T-helper 1 cell (primary cell): ENCODE results near the gene ASXL2.
"Not testable (repeated sequence)": the region's sequence is repeated elsewhere in the genome, so short reads cannot be mapped to it uniquely, and the experiment has no call there.

Source experiments
- DNase-seq, 5 donors: peaks; one replicate each; pipeline ENCODE4 v3.0.0-alpha.2; 2012 to 2020
- total RNA-seq, 4 donors: gene quantifications; one replicate each; lab custom pipeline; 2026; lab: John Stamatoyannopoulos, UW

ASXL2 gene
- total RNA-seq, result 52.3 to 95.4 (median 90.4) reads per million in 4 donors

DNA sequence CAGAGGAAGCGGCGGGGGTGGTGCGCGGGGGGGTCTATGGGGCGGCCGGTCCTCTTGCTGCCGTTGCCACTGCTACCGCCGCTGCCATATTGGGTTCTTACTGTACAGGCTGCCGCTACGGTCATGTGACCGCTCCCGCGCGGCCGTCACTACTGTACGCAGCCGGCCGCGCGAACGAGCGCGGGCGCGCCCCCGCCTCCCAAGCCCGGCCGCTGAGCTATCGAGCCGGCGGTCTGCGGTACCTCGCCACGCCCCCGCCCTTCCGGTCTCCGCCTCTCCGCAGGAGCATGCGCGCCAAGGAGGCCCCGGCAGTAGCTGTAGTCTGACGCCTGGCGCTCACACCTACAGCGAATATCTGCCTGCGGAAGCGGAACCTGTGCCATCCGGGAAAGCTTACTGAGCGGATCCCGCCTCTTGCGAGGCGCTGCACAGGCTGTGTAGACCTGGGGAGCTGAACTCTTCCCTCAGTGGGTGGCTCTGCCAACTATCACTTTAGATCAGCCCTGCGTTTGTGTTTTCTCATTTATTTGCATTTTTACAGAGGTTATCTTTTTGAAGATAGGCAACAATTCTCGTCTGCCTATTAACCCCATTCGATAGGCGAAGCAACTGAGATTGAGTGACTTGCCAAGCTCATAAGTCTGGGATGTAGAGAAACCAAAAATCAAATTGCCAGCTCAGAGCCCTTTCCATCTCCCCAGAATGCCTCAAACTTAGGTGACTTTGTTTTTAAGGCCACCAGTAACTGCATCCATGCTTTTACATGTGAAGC, at the start of gene ASXL2:
TSS of gene ASXL2 (minus strand) at position 127 of the 772 bp plus-strand sequence. CDS start 265 bp downstream, outside the sequence.
- peak; percentile 94 to 99 (median 97) for DNase-seq

DNA sequence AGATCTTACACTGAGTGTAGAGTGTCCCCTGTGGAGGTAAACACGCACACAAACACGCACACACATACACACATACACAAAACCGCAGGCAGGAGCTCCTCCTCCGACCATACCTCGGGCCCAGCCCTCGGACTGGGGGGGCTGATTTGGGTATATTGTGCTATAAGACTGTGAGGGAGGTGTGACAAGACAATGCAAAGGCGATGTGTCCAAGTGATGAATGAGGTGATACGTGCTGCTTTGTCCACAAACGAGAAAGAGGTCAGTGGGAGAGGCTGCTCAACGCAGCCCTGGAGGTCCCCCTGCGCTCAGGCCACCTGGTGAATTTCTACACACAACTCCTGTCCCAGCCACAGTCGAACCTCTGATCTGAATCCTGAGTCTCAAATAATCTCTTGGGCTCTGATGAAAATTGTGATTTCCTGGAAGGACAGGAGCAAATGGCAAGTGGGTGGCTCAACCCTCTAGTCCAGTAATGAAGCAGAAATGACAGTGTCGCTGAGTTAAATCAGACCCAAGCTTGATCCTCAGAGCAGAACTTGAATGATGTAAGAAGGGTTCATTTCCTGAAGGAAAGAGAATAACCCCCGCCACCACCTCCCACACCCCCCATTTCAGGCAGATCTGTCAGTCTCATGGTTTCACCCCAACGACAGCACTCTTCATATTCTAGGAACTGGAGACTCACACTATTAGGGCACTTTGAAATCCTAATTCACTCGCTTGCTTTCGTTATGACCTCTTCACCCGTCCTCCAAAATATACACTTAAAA, 48.9 kb upstream of the ASXL2 start:
- peak in 1 of 5 donors; percentile 51 for DNase-seq

DNA sequence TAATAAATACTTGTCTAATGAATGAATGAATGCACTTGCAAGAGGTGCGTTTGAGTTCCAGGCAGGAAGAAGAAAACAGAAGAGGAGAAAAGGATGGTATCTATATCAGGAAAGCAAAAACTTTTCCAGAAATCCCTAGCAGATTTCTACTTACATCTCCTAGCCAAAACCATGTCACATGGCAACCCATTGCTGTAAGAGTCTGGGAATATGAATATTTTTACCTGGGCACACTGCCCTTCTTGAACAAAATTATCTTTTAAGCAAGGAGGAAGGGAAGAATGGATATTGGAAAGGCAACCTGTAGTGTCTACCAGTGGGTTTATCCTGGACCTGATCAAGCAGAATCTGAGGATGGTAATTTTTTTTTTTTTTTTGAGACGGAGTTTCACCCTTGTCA, 44.2 kb upstream of the ASXL2 start:
- no peak for DNase-seq

DNA sequence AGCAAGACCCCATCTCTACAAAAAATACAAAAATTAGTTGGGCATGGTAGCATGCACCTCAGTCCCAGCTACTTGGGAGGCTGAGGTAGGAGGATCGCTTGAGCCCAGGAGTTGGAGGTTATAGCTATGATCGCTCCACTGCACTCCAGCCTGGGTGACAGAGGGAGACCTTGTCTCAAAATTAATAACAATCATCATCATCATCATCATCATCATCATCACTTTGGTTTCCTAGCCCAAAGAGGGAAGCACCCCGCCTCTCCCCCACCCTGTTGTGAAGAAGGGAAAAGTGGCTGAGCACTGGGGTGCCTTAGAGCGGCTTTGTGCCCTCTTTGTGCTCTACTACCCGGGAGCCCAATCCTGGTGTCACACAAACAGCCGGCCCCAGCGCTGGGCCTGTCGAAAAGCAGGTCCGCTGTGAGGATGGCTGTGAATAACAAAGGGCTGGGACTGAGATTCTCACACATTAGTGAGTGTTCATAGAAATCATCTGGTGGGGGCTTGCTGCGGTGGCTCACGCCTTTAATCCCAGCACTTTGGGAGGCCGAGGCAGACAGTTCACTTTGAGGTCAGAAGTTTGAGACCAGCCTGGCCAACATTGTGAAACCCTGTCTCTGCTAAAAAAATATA, 42.6 kb upstream of the ASXL2 start:
- DNase-seq, result no peak

DNA sequence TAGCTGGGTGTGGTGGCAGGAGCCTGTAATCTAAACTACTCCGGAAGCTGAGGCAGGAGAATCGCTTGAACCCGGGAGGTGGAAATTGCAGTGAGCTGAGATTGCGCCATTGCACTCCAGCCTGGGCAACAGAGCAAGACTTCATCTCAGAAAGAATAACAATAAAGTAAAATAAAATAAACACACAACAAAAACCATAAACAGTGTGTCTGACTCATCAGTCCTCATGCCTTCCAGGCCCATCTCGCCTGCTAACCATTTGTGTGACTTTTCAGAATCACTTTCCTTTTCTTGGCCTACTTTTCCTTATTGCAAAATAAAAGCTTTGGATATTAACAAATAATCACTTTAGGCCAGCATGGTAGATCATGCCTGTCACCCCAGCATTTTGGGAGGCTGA, 42.0 kb upstream of the ASXL2 start:
- no peak for DNase-seq

GRCh38 chr2:25917832-25918231, 39.5 kb upstream of the ASXL2 start:
- no peak for DNase-seq

DNA sequence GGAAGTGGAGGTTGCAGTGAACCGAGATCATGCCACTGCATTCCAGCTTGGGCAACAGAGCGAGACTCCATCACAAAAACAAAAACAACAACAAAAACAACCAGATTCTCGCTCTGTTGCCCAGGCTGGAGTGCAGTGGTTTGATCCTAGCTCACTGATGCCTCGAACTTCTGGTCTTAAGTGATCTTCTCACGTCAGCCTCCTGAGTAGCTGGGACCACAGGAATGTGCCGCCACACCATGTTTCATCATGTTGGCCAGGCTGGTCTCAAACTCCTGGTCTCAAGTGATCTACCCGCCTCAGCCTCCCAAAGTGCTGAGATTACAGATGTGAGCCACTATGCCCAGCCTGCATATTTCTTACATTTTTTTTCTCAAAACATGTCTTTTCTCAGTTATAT, 39.1 kb upstream of the ASXL2 start:
- DNase-seq, result not testable (repeated sequence)

GRCh38 chr2:25915944-25916772, 37.9 kb upstream of the ASXL2 start:
- DNase-seq, result peak in 2 of 5 donors; percentile 4 to 69

DNA sequence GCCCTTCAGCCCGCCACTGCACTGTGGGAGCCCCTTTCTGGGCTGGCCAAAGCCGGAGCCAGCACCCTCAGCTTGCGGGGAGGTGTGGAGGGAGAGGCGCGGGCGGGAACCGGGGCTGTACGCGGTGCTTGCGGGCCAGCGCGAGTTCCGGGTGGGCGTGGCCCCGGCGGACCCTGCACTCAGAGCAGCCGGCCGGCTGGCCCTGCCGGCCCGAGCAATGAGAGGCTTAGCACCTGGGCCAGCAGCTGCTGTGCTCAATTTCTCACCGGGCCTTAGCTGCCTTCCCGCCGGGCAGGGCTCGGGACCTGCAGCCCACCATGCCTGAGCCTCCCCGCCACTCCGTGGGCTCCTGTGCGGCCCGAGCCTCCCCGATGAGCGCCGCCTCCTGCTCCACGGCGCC, 37.1 kb upstream of the ASXL2 start:
- DNase-seq, result not testable (repeated sequence)

GRCh38 chr2:25913696-25913973, 35.3 kb upstream of the ASXL2 start:
- DNase-seq, result not testable (repeated sequence)

GRCh38 chr2:25912851-25913695, 34.8 kb upstream of the ASXL2 start:
- no peak for DNase-seq

DNA sequence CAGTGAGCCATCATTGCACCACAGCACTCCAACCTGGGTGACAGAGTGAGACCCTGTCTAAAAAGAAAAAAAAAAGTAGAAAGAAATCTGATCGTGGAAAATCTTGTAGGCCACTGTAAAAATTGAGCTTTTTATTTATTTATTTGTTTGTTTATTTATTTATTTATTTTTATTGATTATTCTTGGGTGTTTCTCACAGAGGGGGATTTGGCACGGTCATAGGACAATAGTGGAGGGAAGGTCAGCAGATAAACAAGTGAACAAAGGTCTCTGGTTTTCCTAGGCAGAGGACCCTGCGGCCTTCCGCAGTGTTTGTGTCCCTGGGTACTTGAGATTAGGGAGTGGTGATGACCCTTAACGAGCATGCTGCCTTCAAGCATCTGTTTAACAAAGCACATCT, 31.3 kb upstream of the ASXL2 start:
- not testable (repeated sequence) for DNase-seq

DNA sequence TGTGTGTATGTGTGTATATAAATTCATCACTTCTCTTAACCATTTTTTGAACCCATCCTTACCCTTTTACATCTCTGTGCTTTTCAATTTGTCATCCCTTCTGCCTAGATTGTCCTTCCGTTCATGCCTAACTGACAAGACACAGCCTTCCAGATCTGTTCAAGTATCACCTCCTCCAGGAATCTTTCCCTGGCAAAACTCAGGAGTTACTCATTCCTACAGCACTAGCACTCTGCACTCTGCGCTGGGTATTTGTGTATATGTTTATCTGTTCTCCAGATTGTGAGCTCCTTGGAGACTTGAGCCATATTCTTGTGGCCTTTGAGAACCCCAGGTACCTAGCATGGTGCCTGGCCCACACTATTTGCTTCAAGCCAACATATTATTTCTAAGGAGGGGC, 26.8 kb upstream of the ASXL2 start:
- no peak for DNase-seq

GRCh38 chr2:25903216-25903776, 25.0 kb upstream of the ASXL2 start:
- no peak for DNase-seq

GRCh38 chr2:25899404-25899970, 21.2 kb upstream of the ASXL2 start:
- DNase-seq, result no peak

DNA sequence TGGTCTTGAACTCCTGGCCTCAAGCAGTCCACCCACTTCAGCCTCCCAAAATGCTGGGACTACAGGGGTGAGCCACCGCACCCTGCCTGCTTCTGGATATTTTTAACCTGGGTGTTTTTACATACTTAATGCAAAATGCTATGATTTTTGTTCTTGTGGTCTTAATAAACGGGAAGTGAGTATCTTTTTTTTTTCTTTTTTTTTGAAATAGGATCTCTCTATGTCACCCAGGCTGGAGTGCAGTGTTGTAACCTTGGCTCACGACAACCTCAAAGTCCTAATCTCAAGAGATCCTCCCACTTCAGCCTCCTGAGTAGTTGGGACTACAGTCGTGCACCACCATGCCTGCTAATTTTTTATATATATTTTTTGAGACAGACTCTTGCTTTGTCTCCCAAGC, 19.2 kb upstream of the ASXL2 start:
- DNase-seq, result no peak

- not testable (repeated sequence) for DNase-seq
These were observed 18.0 kb upstream of the ASXL2 start for GRCh38 chr2:25896308-25896707.

GRCh38 chr2:25895610-25896009, 17.3 kb upstream of the ASXL2 start:
- no peak for DNase-seq

DNA sequence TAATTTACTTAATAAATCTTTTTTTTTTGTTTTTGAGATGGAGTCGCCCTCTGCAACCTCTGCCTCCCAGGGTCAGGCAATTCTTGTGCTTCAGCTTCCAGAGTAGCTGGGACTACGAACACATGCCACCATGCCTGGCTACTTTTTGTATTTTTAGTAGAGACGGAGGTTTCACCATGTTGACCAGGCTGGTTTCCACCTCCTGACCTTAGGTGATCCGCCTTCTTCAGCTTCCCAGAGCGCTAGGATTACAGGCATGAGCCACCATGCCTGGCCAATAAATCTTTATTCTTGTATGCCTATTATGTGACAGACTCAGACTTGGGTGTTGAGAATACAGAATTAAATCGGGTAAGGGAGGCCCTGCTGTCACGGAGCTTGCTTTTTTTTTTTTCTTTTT, 16.7 kb upstream of the ASXL2 start:
- DNase-seq, result no peak

DNA sequence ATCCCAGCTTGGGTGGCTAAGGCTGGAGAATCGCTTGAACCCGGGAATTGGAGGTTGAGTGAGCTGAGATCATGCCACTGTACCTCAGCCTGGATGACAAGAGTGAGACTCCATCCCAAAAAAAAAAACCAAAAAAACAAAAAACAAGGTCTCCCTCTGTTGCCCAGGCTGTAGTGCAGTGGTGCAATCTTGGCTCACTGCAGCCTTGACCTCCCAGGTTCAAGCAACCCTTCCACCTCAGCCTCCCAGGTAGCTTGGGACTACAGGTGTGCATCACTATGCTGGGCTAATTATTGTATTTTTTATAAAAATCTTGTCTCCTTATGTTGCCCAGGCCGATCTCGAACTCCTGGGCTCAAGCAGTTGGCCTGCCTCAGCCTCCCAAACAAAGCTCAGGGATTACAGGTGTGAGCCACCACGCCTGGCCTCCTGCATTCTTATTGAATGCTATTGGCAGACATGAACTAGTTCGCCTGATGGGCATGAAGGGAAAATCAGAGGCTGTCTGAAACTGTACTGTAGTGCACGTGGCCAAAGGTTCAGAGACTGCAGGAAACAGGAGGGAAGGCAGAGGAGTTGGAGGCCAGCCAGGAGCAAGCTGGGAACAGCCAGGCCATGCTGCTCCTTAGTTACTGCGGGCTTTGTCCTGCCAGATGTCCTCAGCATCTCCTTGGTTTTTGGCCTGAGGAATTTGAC, 16.0 kb upstream of the ASXL2 start:
- no peak for DNase-seq

DNA sequence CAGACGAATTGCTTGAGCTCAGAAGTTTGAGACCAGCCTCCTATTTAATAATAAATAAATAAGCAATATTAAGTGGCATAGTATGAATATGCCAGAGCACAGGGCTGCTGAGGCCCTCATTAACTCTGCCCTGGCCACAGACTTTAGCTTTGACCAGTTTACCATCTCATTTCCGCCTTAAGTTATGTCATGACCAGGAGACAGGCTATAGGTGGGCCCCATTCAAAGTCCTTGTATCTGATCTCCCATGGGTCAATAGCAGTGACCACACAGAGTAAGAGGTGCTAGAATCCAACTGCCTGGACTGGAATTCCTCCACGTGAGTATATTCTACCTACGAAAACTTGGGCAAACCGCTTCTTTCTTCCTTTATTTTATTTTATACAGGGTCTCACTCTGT, 13.4 kb upstream of the ASXL2 start:
- no peak for DNase-seq
